ENCODE measurements around the gene RAB8B. TPM values are rescaled to one million over a fixed set of nuclear protein-coding genes. Genes with fewer than 3 reads are reported as not detected.

Gene RAB8B
- polyA plus RNA-seq, 1 donor from 2014 or later: 87.1 TPM

DNA sequence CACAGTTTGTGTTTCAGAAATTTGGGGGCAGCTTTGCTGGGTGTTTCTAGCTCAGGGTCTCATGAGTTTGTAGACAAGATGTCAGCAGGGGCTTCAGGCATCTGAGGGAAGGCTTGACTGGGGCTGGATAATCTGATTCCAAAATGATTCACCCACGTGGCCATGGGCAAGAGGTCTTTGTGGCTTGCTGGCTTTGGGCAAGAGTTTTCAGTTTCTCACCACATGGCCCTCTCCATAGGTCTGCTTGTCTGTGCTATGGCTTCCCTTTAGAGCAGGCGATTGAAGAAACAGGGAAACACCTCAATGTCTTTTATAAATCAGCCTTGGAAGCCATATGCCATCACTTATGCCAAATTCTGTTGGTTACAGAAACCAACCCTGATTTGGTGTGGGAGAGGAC lies 44.0 kb upstream of the RAB8B start:
- Histone ChIP-seq H3K4me2 (ENCODE audit: low read length) (no peak overlapping the region), H3K79me2 (replicated peaks; ENCODE audit: insufficient read depth, low read length) (no peaks in the 10 kb centered on the region), H3K4me3 (ENCODE audit: low read length) (no peak overlapping the region), H3K9me3 (ENCODE audit: low read length) (no peaks in the 10 kb centered on the region), H3F3A (ENCODE audit: insufficient read depth, low read length, poor library complexity, severe bottlenecking) (no peaks in the 10 kb centered on the region), H3K27me3 (ENCODE audit: insufficient read depth, low read depth, low read length) (no peaks in the 10 kb centered on the region), H4K20me1 (ENCODE audit: insufficient read depth) (no peaks in the 10 kb centered on the region), H3K9ac (ENCODE audit: low read length) (no peak overlapping the region), H3K9me2 (ENCODE audit: insufficient read depth, low read length) (no peaks in the 10 kb centered on the region), H3K36me3 (ENCODE audit: insufficient read depth, low read length) (peaks cover 6% of the 10 kb centered on the region), H2AFZ (ENCODE audit: low read depth, low read length) (no peak overlapping the region), H3K27ac (ENCODE audit: low read length) (no peak overlapping the region)
- TF ChIP-seq, protein P1, sequence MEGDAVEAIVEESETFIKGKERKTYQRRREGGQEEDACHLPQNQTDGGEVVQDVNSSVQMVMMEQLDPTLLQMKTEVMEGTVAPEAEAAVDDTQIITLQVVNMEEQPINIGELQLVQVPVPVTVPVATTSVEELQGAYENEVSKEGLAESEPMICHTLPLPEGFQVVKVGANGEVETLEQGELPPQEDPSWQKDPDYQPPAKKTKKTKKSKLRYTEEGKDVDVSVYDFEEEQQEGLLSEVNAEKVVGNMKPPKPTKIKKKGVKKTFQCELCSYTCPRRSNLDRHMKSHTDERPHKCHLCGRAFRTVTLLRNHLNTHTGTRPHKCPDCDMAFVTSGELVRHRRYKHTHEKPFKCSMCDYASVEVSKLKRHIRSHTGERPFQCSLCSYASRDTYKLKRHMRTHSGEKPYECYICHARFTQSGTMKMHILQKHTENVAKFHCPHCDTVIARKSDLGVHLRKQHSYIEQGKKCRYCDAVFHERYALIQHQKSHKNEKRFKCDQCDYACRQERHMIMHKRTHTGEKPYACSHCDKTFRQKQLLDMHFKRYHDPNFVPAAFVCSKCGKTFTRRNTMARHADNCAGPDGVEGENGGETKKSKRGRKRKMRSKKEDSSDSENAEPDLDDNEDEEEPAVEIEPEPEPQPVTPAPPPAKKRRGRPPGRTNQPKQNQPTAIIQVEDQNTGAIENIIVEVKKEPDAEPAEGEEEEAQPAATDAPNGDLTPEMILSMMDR (IDR thresholded peaks at IDR 0.05; ENCODE audit: poor library complexity, severe bottlenecking): no peak
- TF ChIP-seq EP300 (conservative IDR thresholded peaks at IDR 0.05; ENCODE audit: poor library complexity, severe bottlenecking) (no peak), TAF1 (IDR thresholded peaks at IDR 0.05; ENCODE audit: low read depth) (no peak), EZH2 (IDR thresholded peaks at IDR 0.05; ENCODE audit: borderline replicate concordance, insufficient read depth, low read length, poor library complexity, severe bottlenecking) (no peak), SMC3 (conservative IDR thresholded peaks at IDR 0.05; ENCODE audit: poor library complexity) (no peak), MXI1 (conservative IDR thresholded peaks at IDR 0.05; ENCODE audit: poor library complexity, severe bottlenecking) (no peak), POLR2AphosphoS5 (IDR thresholded peaks at IDR 0.05) (no peak), RAD21 (conservative IDR thresholded peaks at IDR 0.05) (no peak)
- TF ChIP-seq, protein P2, sequence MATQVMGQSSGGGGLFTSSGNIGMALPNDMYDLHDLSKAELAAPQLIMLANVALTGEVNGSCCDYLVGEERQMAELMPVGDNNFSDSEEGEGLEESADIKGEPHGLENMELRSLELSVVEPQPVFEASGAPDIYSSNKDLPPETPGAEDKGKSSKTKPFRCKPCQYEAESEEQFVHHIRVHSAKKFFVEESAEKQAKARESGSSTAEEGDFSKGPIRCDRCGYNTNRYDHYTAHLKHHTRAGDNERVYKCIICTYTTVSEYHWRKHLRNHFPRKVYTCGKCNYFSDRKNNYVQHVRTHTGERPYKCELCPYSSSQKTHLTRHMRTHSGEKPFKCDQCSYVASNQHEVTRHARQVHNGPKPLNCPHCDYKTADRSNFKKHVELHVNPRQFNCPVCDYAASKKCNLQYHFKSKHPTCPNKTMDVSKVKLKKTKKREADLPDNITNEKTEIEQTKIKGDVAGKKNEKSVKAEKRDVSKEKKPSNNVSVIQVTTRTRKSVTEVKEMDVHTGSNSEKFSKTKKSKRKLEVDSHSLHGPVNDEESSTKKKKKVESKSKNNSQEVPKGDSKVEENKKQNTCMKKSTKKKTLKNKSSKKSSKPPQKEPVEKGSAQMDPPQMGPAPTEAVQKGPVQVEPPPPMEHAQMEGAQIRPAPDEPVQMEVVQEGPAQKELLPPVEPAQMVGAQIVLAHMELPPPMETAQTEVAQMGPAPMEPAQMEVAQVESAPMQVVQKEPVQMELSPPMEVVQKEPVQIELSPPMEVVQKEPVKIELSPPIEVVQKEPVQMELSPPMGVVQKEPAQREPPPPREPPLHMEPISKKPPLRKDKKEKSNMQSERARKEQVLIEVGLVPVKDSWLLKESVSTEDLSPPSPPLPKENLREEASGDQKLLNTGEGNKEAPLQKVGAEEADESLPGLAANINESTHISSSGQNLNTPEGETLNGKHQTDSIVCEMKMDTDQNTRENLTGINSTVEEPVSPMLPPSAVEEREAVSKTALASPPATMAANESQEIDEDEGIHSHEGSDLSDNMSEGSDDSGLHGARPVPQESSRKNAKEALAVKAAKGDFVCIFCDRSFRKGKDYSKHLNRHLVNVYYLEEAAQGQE (IDR thresholded peaks at IDR 0.05; ENCODE audit: borderline replicate concordance): no peak

DNA sequence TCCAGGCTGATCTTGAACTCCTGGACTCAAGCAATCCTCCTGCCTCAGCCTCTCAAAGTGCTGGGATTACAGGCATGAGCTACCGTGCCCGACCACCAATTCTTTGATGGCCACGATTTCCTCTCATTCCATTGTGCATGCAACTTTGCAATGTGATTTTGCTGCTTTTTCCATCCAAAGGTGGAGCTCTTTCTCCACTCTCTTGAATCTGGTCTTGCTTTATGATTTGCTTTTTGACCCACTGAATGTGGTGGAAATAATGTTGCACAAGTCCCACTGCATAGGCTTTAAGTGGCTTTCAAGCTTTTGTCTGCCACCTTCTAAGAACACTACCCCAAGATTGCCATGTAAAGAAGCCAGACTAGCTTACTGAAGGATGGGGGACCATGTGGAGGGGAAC lies 42.7 kb upstream of the RAB8B start:
- H4K20me1 ChIP-seq (ENCODE audit: insufficient read depth): no peaks in the 10 kb centered on the region
- no peaks in the 10 kb centered on the region for H3F3A ChIP-seq (ENCODE audit: insufficient read depth, low read length, poor library complexity, severe bottlenecking)
- H2AFZ ChIP-seq (ENCODE audit: low read depth, low read length): no peak overlapping the region
- TF ChIP-seq, protein P1 (IDR thresholded peaks at IDR 0.05; ENCODE audit: poor library complexity, severe bottlenecking): no peak
- TF ChIP-seq MXI1 (conservative IDR thresholded peaks at IDR 0.05; ENCODE audit: poor library complexity, severe bottlenecking): no peak
- TF ChIP-seq TAF1 (IDR thresholded peaks at IDR 0.05; ENCODE audit: low read depth): no peak
- TF ChIP-seq, protein P2 (IDR thresholded peaks at IDR 0.05; ENCODE audit: borderline replicate concordance): no peak
- TF ChIP-seq SMC3 (conservative IDR thresholded peaks at IDR 0.05; ENCODE audit: poor library complexity): no peak
- no peak for TF ChIP-seq POLR2AphosphoS5 (IDR thresholded peaks at IDR 0.05)
- TF ChIP-seq RAD21 (conservative IDR thresholded peaks at IDR 0.05): no peak
- no peak for TF ChIP-seq EZH2 (IDR thresholded peaks at IDR 0.05; ENCODE audit: borderline replicate concordance, insufficient read depth, low read length, poor library complexity, severe bottlenecking)
- no peak overlapping the region for H3K27ac ChIP-seq (ENCODE audit: low read length)
- H3K9me2 ChIP-seq (ENCODE audit: insufficient read depth, low read length): no peaks in the 10 kb centered on the region
- H3K79me2 ChIP-seq (replicated peaks; ENCODE audit: insufficient read depth, low read length): no peaks in the 10 kb centered on the region
- no peak overlapping the region for H3K9ac ChIP-seq (ENCODE audit: low read length)
- no peak overlapping the region for H3K4me2 ChIP-seq (ENCODE audit: low read length)
- no peaks in the 10 kb centered on the region for H3K27me3 ChIP-seq (ENCODE audit: insufficient read depth, low read depth, low read length)
- H3K9me3 ChIP-seq (ENCODE audit: low read length): no peaks in the 10 kb centered on the region
- no peak overlapping the region for H3K4me3 ChIP-seq (ENCODE audit: low read length)
- peaks cover 6% of the 10 kb centered on the region for H3K36me3 ChIP-seq (ENCODE audit: insufficient read depth, low read length)

Data from neural cell (in vitro differentiated cells).